Activated CD8-positive, alpha-beta T cell treated with anti-CD3 and anti-CD28 coated beads for 36 hours (primary cell): ENCODE data around the gene C1QTNF4. TPM values are rescaled to one million over a fixed set of nuclear protein-coding genes. Genes with fewer than 3 reads are reported as not detected.

Experiments used
- ATAC-seq: fragments of 200-7000 bp; cut with Tn5 transposase; one replicate; pipeline ENCODE4 v1.10.0; 2021; ENCODE audit warnings: mild to moderate bottlenecking, moderate library complexity
- CTCF ChIA-PET: fragments of 350-600 bp; sonication (Branson Sonifier 250); formaldehyde crosslinking; loops from one replicate; lab custom pipeline; 2021; ENCODE audit warnings: antibody characterized with exemption; lab: Charles Lee
- POLR2A ChIA-PET: fragments of 350-600 bp; sonication (Branson Sonifier 250); formaldehyde crosslinking; loops from one replicate; lab custom pipeline; 2021; ENCODE audit warnings: antibody characterized with exemption; lab: Charles Lee
- DNase-seq: peaks from one replicate; pipeline ENCODE4 v3.0.0-alpha.2; 2020
- H3K27ac Mint-ChIP-seq: one replicate; pipeline ENCODE4 v1.8.0; 2021; ENCODE audit warnings: mild to moderate bottlenecking, mixed read lengths
- H3K27me3 Mint-ChIP-seq: one replicate; pipeline ENCODE4 v1.8.0; 2021; ENCODE audit warnings: mixed read lengths
- H3K36me3 Mint-ChIP-seq: one replicate; pipeline ENCODE4 v1.8.0; 2021; ENCODE audit warnings: low read depth, mixed read lengths
- H3K4me1 Mint-ChIP-seq: one replicate; pipeline ENCODE4 v1.8.0; 2021; ENCODE audit warnings: low read depth, mixed read lengths
- H3K4me3 Mint-ChIP-seq: one replicate; pipeline ENCODE4 v1.8.0; 2021; ENCODE audit warnings: mild to moderate bottlenecking, moderate library complexity, mixed read lengths
- H3K9me3 Mint-ChIP-seq: one replicate; pipeline ENCODE4 v1.8.0; 2021; ENCODE audit warnings: mixed read lengths
- CTCF ChIP-seq: fragments of 200-600 bp; IDR thresholded peaks from one replicate; pipeline ENCODE4 v1.8.0; 2022; ENCODE audit warnings: antibody characterized with exemption, mild to moderate bottlenecking
- intact Hi-C: fragments of 100-400 bp; cut with micrococcal nuclease; formaldehyde crosslinking; loops from one replicate; pipeline ENCODE4 v1.10.0; 2022
- total RNA-seq, 2 experiments: library from RNA; stranded (reverse); gene quantifications; one replicate each; pipeline ENCODE4 v1.2.3, GENCODE V29; 2021

C1QTNF4 gene
- total RNA-seq, 2 experiments from 2014 or later, result 0.18 TPM; not detected in 1

- Mint-ChIP-seq H3K36me3 (no peaks in the 10 kb centered on the region), H3K27me3 (peaks cover 29% of the 10 kb centered on the region), H3K9me3 (no peaks in the 10 kb centered on the region), H3K4me3 (no peak overlapping the region), H3K4me1 (peaks cover 5% of the 10 kb centered on the region), H3K27ac (no peak overlapping the region)
- ChIA-PET POLR2A (no interaction called here), CTCF (no interaction called here)
- intact Hi-C loops, result no loop called here
- no peak for TF ChIP-seq CTCF
- DNase-seq, result no peak
- no peak for ATAC-seq
These were observed 1.8 kb upstream of the C1QTNF4 start for GRCh38 chr11:47595967-47596366.

- no peaks in the 10 kb centered on the region for H3K36me3 Mint-ChIP-seq
- H3K4me1 Mint-ChIP-seq, result peaks cover 5% of the 10 kb centered on the region
- POLR2A ChIA-PET, result interaction anchor here (2.0 kb wide), 1 partner anchor 16 kb away, joined by 5 read pairs; the partner anchor contains the start of genes KBTBD4 and NDUFS3
- H3K4me3 Mint-ChIP-seq, result no peak overlapping the region
- ATAC-seq (no peak), DNase-seq (no peak)
- intact Hi-C loops, result no loop called here
- peaks cover 29% of the 10 kb centered on the region for H3K27me3 Mint-ChIP-seq
- no peak overlapping the region for H3K27ac Mint-ChIP-seq
- H3K9me3 Mint-ChIP-seq, result no peaks in the 10 kb centered on the region
- CTCF ChIA-PET, result interaction anchor here (1.5 to 1.6 kb wide), 2 partner anchors 25 to 221 kb away, joined by 3 read pairs; no protein-coding TSS in a partner anchor
- TF ChIP-seq CTCF, result no peak
These were observed 818 bp upstream of the C1QTNF4 start for GRCh38 chr11:47595029-47595428.

- ChIA-PET CTCF (no interaction called here), POLR2A (interaction anchor here (0.8 to 2.0 kb wide), 3 partner anchors 14 to 23 kb away, joined by 3 to 5 read pairs (median 5); partner anchors contain the start of genes KBTBD4 and NDUFS3)
- no peak for ATAC-seq
- H3K4me3 Mint-ChIP-seq, result no peak overlapping the region
- H3K9me3 Mint-ChIP-seq, result no peaks in the 10 kb centered on the region
- H3K36me3 Mint-ChIP-seq, result no peaks in the 10 kb centered on the region
- no peak overlapping the region for H3K27ac Mint-ChIP-seq
- peaks cover 5% of the 10 kb centered on the region for H3K4me1 Mint-ChIP-seq
- peaks cover 29% of the 10 kb centered on the region for H3K27me3 Mint-ChIP-seq
- TF ChIP-seq CTCF, result no peak
- intact Hi-C loops, result no loop called here
- DNase-seq, result no peak
These were observed 698 bp downstream of the C1QTNF4 start for GRCh38 chr11:47593492-47593933.

GRCh38 chr11:47592970-47593369 lies 1.2 kb downstream of the C1QTNF4 start:
- no peak for TF ChIP-seq CTCF
- ChIA-PET CTCF (no interaction called here), POLR2A (interaction anchor here (1.3 to 2.0 kb wide), 3 partner anchors 11 to 19 kb away, joined by 3 to 5 read pairs (median 3); partner anchors contain the start of genes KBTBD4 and NDUFS3)
- intact Hi-C loops, result no loop called here
- Mint-ChIP-seq H3K4me1 (peaks cover 5% of the 10 kb centered on the region), H3K9me3 (no peaks in the 10 kb centered on the region), H3K4me3 (no peak overlapping the region), H3K27ac (no peak overlapping the region), H3K36me3 (no peaks in the 10 kb centered on the region), H3K27me3 (peaks cover 29% of the 10 kb centered on the region)
- DNase-seq (no peak), ATAC-seq (no peak)

GRCh38 chr11:47592251-47592650 lies 2.0 kb downstream of the C1QTNF4 start:
- peaks cover 29% of the 10 kb centered on the region for H3K27me3 Mint-ChIP-seq
- ChIA-PET CTCF (interaction anchor here (1.3 kb wide), 1 partner anchor 10 kb away, joined by 3 read pairs; no protein-coding TSS in a partner anchor), POLR2A (interaction anchor here (0.7 to 1.5 kb wide), 3 partner anchors 10 to 19 kb away, joined by 3 to 4 read pairs (median 3); no protein-coding TSS in a partner anchor)
- intact Hi-C loops, result no loop called here
- no peak overlapping the region for H3K4me3 Mint-ChIP-seq
- no peak for TF ChIP-seq CTCF
- H3K9me3 Mint-ChIP-seq, result no peaks in the 10 kb centered on the region
- no peak overlapping the region for H3K27ac Mint-ChIP-seq
- peak; percentile 47 for ATAC-seq
- DNase-seq, result no peak
- H3K4me1 Mint-ChIP-seq, result peaks cover 5% of the 10 kb centered on the region
- H3K36me3 Mint-ChIP-seq, result no peaks in the 10 kb centered on the region
